ENCODE data around the gene SEMA4D. TPM values are rescaled to one million over a fixed set of nuclear protein-coding genes. Genes with fewer than 3 reads are reported as not detected.

Gene SEMA4D
- total and polyA plus RNA-seq, 2 experiments from 2014 or later: 9.4 to 10.4 TPM

DNA sequence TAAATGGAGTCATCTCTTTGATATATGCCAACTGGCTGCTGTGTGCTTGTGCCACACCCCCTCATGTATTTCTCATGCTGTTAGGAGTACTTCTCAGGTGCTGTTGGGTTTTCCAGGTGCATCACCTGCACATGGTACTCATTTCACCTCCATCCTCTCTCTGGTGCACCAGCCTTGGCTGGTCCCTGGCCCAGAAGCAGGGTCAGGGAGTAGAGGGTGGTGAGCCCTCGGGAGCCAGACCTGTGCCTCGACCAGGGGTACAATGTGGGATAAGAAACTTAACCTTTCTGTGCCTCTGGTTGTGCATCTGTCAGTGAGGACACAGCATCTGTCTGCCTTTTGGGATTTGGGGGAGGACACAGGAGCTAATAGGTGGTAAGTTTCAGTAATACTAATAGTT lies 141.1 kb downstream of the SEMA4D start:
- H3K9me2 ChIP-seq (replicated peaks; ENCODE audit: insufficient read depth): no peaks in the 10 kb centered on the region
- no peak overlapping the region for H2AFZ ChIP-seq
- no peak overlapping the region for H3K4me3 ChIP-seq
- no peak overlapping the region for H3K4me2 ChIP-seq
- DNase-seq (ENCODE audit: low spot score): no peak
- TF ChIP-seq, protein P1, sequence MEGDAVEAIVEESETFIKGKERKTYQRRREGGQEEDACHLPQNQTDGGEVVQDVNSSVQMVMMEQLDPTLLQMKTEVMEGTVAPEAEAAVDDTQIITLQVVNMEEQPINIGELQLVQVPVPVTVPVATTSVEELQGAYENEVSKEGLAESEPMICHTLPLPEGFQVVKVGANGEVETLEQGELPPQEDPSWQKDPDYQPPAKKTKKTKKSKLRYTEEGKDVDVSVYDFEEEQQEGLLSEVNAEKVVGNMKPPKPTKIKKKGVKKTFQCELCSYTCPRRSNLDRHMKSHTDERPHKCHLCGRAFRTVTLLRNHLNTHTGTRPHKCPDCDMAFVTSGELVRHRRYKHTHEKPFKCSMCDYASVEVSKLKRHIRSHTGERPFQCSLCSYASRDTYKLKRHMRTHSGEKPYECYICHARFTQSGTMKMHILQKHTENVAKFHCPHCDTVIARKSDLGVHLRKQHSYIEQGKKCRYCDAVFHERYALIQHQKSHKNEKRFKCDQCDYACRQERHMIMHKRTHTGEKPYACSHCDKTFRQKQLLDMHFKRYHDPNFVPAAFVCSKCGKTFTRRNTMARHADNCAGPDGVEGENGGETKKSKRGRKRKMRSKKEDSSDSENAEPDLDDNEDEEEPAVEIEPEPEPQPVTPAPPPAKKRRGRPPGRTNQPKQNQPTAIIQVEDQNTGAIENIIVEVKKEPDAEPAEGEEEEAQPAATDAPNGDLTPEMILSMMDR (IDR thresholded peaks at IDR 0.05; ENCODE audit: poor library complexity): no peak
- TF ChIP-seq EZH2phosphoT487 (IDR thresholded peaks at IDR 0.05; ENCODE audit: low read depth, severe bottlenecking, unreplicated experiment) (no peak), EZH2 (IDR thresholded peaks at IDR 0.05; ENCODE audit: borderline replicate concordance) (no peak)
- H3K27me3 ChIP-seq: no peaks in the 10 kb centered on the region
- H3K4me1 ChIP-seq (ENCODE audit: insufficient read depth): no peaks in the 10 kb centered on the region
- H3K36me3 ChIP-seq (replicated peaks; ENCODE audit: insufficient read depth, low read depth): no peaks in the 10 kb centered on the region
- peaks cover 5% of the 10 kb centered on the region for H3K79me2 ChIP-seq
- H3K27ac ChIP-seq: no peak overlapping the region
- WGBS (ENCODE audit: low lambda C conversion rate, missing lambda C conversion rate): 96% methylated on average over 2 of the region's 2 CpGs
- H4K20me1 ChIP-seq (ENCODE audit: insufficient read depth, poor library complexity, severe bottlenecking): no peaks in the 10 kb centered on the region
- H3K9me3 ChIP-seq (ENCODE audit: low read depth): no peaks in the 10 kb centered on the region

DNA sequence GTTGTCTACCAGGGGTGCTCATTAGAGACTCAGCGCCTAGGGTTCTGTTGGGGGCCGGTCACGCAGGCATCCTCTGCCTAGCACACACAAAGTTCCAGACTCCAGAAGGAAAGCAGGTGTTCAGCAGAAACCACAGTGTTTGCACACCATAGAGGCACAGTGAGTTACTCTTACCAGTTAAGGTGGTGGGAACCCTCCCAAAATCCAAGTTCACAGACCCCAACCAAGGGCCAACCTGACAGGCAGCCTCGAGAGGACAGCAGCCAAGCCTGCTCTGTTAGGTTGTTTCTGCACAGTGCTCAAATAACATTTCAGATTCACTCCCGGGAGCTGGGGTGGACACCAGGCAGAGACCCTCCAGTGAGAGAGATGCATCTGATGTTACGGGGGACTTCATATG lies 143.4 kb downstream of the SEMA4D start:
- H3K9me3 ChIP-seq (ENCODE audit: low read depth): no peaks in the 10 kb centered on the region
- H2AFZ ChIP-seq: no peak overlapping the region
- H4K20me1 ChIP-seq (ENCODE audit: insufficient read depth, poor library complexity, severe bottlenecking): no peaks in the 10 kb centered on the region
- H3K27me3 ChIP-seq: no peaks in the 10 kb centered on the region
- TF ChIP-seq EZH2phosphoT487 (IDR thresholded peaks at IDR 0.05; ENCODE audit: low read depth, severe bottlenecking, unreplicated experiment) (no peak), EZH2 (IDR thresholded peaks at IDR 0.05; ENCODE audit: borderline replicate concordance) (no peak)
- TF ChIP-seq, protein P1 (IDR thresholded peaks at IDR 0.05; ENCODE audit: poor library complexity): no peak
- no peak overlapping the region for H3K27ac ChIP-seq
- H3K4me3 ChIP-seq: no peak overlapping the region
- H3K79me2 ChIP-seq: peaks cover 5% of the 10 kb centered on the region
- WGBS (ENCODE audit: low lambda C conversion rate, missing lambda C conversion rate): 98% methylated on average over 6 of the region's 6 CpGs
- H3K36me3 ChIP-seq (replicated peaks; ENCODE audit: insufficient read depth, low read depth): no peaks in the 10 kb centered on the region
- no peak for DNase-seq (ENCODE audit: low spot score)
- H3K9me2 ChIP-seq (replicated peaks; ENCODE audit: insufficient read depth): no peaks in the 10 kb centered on the region
- no peak overlapping the region for H3K4me2 ChIP-seq
- H3K4me1 ChIP-seq (ENCODE audit: insufficient read depth): no peaks in the 10 kb centered on the region

DNA sequence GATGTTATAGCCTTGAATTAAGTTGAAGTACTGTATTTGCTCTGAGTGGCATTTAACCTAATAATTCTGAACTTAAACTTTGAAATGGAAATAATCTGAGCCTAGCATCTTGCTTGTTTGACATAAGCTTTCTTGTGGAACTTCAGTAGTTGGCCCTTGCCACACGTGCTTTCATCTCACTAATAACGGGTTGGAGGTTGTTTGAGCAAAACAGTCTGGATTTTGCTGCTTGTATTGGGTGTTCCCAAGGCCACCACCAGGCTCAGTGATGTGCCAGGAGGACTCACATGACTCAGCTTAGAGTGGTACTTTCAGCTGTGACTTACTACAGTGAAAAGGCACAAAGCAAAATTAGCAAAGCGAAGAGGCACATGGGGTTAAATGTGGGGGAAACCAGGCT lies 143.9 kb downstream of the SEMA4D start:
- no peaks in the 10 kb centered on the region for H3K4me1 ChIP-seq (ENCODE audit: insufficient read depth)
- no peaks in the 10 kb centered on the region for H4K20me1 ChIP-seq (ENCODE audit: insufficient read depth, poor library complexity, severe bottlenecking)
- no peak overlapping the region for H3K4me2 ChIP-seq
- H3K9me3 ChIP-seq (ENCODE audit: low read depth): no peaks in the 10 kb centered on the region
- H3K27ac ChIP-seq: no peak overlapping the region
- H3K4me3 ChIP-seq: no peak overlapping the region
- no peaks in the 10 kb centered on the region for H3K36me3 ChIP-seq (replicated peaks; ENCODE audit: insufficient read depth, low read depth)
- no peak for TF ChIP-seq EZH2 (IDR thresholded peaks at IDR 0.05; ENCODE audit: borderline replicate concordance)
- TF ChIP-seq, protein P1 (IDR thresholded peaks at IDR 0.05; ENCODE audit: poor library complexity): no peak
- TF ChIP-seq EZH2phosphoT487 (IDR thresholded peaks at IDR 0.05; ENCODE audit: low read depth, severe bottlenecking, unreplicated experiment): no peak
- H3K9me2 ChIP-seq (replicated peaks; ENCODE audit: insufficient read depth): no peaks in the 10 kb centered on the region
- no peaks in the 10 kb centered on the region for H3K27me3 ChIP-seq
- H2AFZ ChIP-seq: no peak overlapping the region
- peaks cover 5% of the 10 kb centered on the region for H3K79me2 ChIP-seq
- no peak for DNase-seq (ENCODE audit: low spot score)
- 82% methylated on average over 3 of the region's 3 CpGs for WGBS (ENCODE audit: low lambda C conversion rate, missing lambda C conversion rate)
